MM.1S (cell line): ENCODE data around the gene NALCN.

Experiments used
- DNase-seq: peaks from one replicate; pipeline ENCODE4 v3.0.0-alpha.2; 2015
- H2AFZ ChIP-seq: fragments of 300-600 bp; sonication (generic); 2 replicates; pipeline ENCODE4 v1.6.0; 2016; ENCODE audit warnings: antibody characterized with exemption, low read length
- H3F3A ChIP-seq: fragments of 300-600 bp; sonication (generic); 2 replicates; pipeline ENCODE4 v1.6.1; 2016; ENCODE audit warnings: mild to moderate bottlenecking, antibody characterized with exemption, low read length, moderate library complexity, mixed read lengths; ENCODE audit not compliant: insufficient read depth
- H3K27ac ChIP-seq: fragments of 300-600 bp; sonication (generic); 2 replicates; pipeline ENCODE4 v1.5.1; 2016; ENCODE audit warnings: mild to moderate bottlenecking, low read length
- H3K27me3 ChIP-seq: fragments of 300-600 bp; sonication (generic); replicated peaks from 2 replicates; pipeline ENCODE4 v1.6.0; 2016; ENCODE audit warnings: low read length; ENCODE audit not compliant: insufficient read depth
- H3K36me3 ChIP-seq: fragments of 300-600 bp; sonication (generic); replicated peaks from 2 replicates; pipeline ENCODE4 v1.6.1; 2016; ENCODE audit warnings: mild to moderate bottlenecking, low read length, mixed read lengths; ENCODE audit not compliant: insufficient read depth
- H3K4me1 ChIP-seq: fragments of 300-600 bp; sonication (generic); 2 replicates; pipeline ENCODE4 v1.6.1; 2016; ENCODE audit warnings: low read length, mixed read lengths
- H3K4me2 ChIP-seq: fragments of 300-600 bp; sonication (generic); 2 replicates; pipeline ENCODE4 v1.6.0; 2016; ENCODE audit warnings: low read depth, low read length
- H3K4me3 ChIP-seq: fragments of 300-600 bp; sonication (generic); 2 replicates; pipeline ENCODE4 v1.5.1; 2016; ENCODE audit warnings: low read length, mixed read lengths
- H3K79me2 ChIP-seq: fragments of 300-600 bp; sonication (generic); 2 replicates; pipeline ENCODE4 v1.6.1; 2016; ENCODE audit warnings: mixed run types, low read length, mixed read lengths
- H3K9ac ChIP-seq: fragments of 300-600 bp; sonication (generic); 2 replicates; pipeline ENCODE4 v1.6.1; 2016; ENCODE audit warnings: low read length, mixed read lengths
- H3K9me2 ChIP-seq: fragments of 300-600 bp; sonication (generic); replicated peaks from 2 replicates; pipeline ENCODE4 v1.6.1; 2016; ENCODE audit warnings: mild to moderate bottlenecking, low read length, mixed read lengths; ENCODE audit not compliant: insufficient read depth
- H3K9me3 ChIP-seq: fragments of 300-600 bp; sonication (generic); replicated peaks from 2 replicates; pipeline ENCODE4 v1.6.1; 2016; ENCODE audit warnings: mild to moderate bottlenecking, low read length, mixed read lengths; ENCODE audit not compliant: insufficient read depth
- H4K20me1 ChIP-seq: fragments of 300-600 bp; sonication (generic); 2 replicates; pipeline ENCODE4 v1.6.1; 2016; ENCODE audit warnings: mild to moderate bottlenecking, low read length, moderate library complexity, mixed read lengths; ENCODE audit not compliant: insufficient read depth
- CTCF ChIP-seq: fragments of 300-600 bp; sonication (generic); IDR thresholded peaks from 2 replicates; pipeline ENCODE4 v1.5.1; 2016; ENCODE audit warnings: antibody characterized with exemption, low read length, mixed read lengths
- EZH2 ChIP-seq: fragments of 300-600 bp; sonication (generic); optimal IDR thresholded peaks from 2 replicates; pipeline ENCODE3; 2017; ENCODE audit warnings: low read depth, mild to moderate bottlenecking, antibody characterized with exemption, low read length, mixed read lengths
- EZH2phosphoT487 ChIP-seq: fragments of 300-600 bp; sonication (generic); IDR thresholded peaks from 2 replicates; pipeline ENCODE4 v1.6.1; 2018; ENCODE audit warnings: antibody characterized with exemption, low read length

NALCN gene

GRCh38 chr13:101307181-101307701, 109.1 kb downstream of the NALCN start:
- Histone ChIP-seq H3K4me3 (no peak overlapping the region), H3F3A (no peaks in the 10 kb centered on the region), H3K4me2 (no peak overlapping the region), H2AFZ (no peak overlapping the region), H4K20me1 (no peaks in the 10 kb centered on the region), H3K27ac (no peak overlapping the region), H3K9me3 (no peaks in the 10 kb centered on the region), H3K9ac (no peak overlapping the region), H3K9me2 (no peaks in the 10 kb centered on the region), H3K36me3 (no peaks in the 10 kb centered on the region), H3K79me2 (no peaks in the 10 kb centered on the region), H3K4me1 (no peaks in the 10 kb centered on the region), H3K27me3 (no peaks in the 10 kb centered on the region)
- TF ChIP-seq CTCF (no peak), EZH2phosphoT487 (no peak), EZH2 (no peak)
- no peak for DNase-seq

- H3F3A ChIP-seq, result no peaks in the 10 kb centered on the region
- no peaks in the 10 kb centered on the region for H3K36me3 ChIP-seq
- H3K9ac ChIP-seq, result no peak overlapping the region
- H2AFZ ChIP-seq, result no peak overlapping the region
- no peaks in the 10 kb centered on the region for H4K20me1 ChIP-seq
- no peak overlapping the region for H3K4me2 ChIP-seq
- no peak overlapping the region for H3K27ac ChIP-seq
- TF ChIP-seq EZH2phosphoT487, result no peak
- no peaks in the 10 kb centered on the region for H3K79me2 ChIP-seq
- H3K4me3 ChIP-seq, result no peak overlapping the region
- no peaks in the 10 kb centered on the region for H3K9me2 ChIP-seq
- no peaks in the 10 kb centered on the region for H3K9me3 ChIP-seq
- H3K27me3 ChIP-seq, result no peaks in the 10 kb centered on the region
- DNase-seq, result no peak
- H3K4me1 ChIP-seq, result no peaks in the 10 kb centered on the region
Measured at GRCh38 chr13:101306773-101307172, 109.5 kb downstream of the NALCN start.

- no peak overlapping the region for H3K9ac ChIP-seq
- no peak for DNase-seq
- H4K20me1 ChIP-seq, result no peaks in the 10 kb centered on the region
- no peaks in the 10 kb centered on the region for H3F3A ChIP-seq
- no peak overlapping the region for H3K4me3 ChIP-seq
- H2AFZ ChIP-seq, result no peak overlapping the region
- H3K27ac ChIP-seq, result no peak overlapping the region
- TF ChIP-seq CTCF, result no peak
- TF ChIP-seq EZH2phosphoT487, result no peak
- no peak for TF ChIP-seq EZH2
- H3K4me2 ChIP-seq, result no peak overlapping the region
- H3K36me3 ChIP-seq, result no peaks in the 10 kb centered on the region
- no peaks in the 10 kb centered on the region for H3K9me2 ChIP-seq
- H3K27me3 ChIP-seq, result no peaks in the 10 kb centered on the region
- no peaks in the 10 kb centered on the region for H3K4me1 ChIP-seq
- H3K9me3 ChIP-seq, result no peaks in the 10 kb centered on the region
- H3K79me2 ChIP-seq, result no peaks in the 10 kb centered on the region
Measured at GRCh38 chr13:101305981-101306411, 110.3 kb downstream of the NALCN start.

- H4K20me1 ChIP-seq, result no peaks in the 10 kb centered on the region
- no peak overlapping the region for H2AFZ ChIP-seq
Measured at GRCh38 chr13:101303521-101303920, 112.8 kb downstream of the NALCN start.

More at GRCh38 chr13:101303521-101303920, 112.8 kb downstream of the NALCN start:
- Histone ChIP-seq H3K79me2 (no peaks in the 10 kb centered on the region), H3K4me1 (no peaks in the 10 kb centered on the region), H3K36me3 (no peaks in the 10 kb centered on the region), H3K27ac (no peak overlapping the region), H3K9me2 (no peaks in the 10 kb centered on the region), H3F3A (no peaks in the 10 kb centered on the region), H3K4me3 (no peak overlapping the region), H3K9me3 (no peaks in the 10 kb centered on the region), H3K9ac (no peak overlapping the region), H3K4me2 (no peak overlapping the region), H3K27me3 (no peaks in the 10 kb centered on the region)
- TF ChIP-seq EZH2 (no peak), EZH2phosphoT487 (no peak), CTCF (no peak)
- DNase-seq, result no peak
